ENCODE measurements around the gene DNAJC7. TPM values are rescaled to one million over a fixed set of nuclear protein-coding genes. Genes with fewer than 3 reads are reported as not detected.
"Not testable (repeated sequence)": the region's sequence is repeated elsewhere in the genome, so short reads cannot be mapped to it uniquely, and the experiment has no call there.

The DNAJC7 gene
- total RNA-seq, 1 experiment from 2014 or later, result 130 TPM

DNA sequence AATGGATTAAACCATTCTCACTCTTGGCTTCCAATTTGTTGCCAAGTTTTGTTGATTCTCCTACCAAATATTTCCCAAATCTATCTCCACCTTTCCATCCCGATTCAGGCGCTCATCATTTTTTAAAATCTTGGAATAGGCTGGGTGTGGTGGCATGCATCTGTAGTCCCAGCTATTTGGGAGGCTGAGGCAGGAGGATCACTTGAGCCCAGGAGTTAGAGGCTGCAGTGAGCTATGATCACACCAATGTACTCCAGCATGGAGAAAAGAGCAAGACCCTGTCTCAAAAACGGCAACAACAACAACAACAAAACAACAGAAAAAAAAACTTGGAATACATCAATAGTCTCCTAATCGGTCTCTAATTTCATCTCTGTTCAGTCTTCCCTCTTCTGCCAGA lies 1.7 kb upstream of the DNAJC7 start:
- intact Hi-C loops (cut with micrococcal nuclease), result no loop called here
- H3K27ac Mint-ChIP-seq (ENCODE audit: low read depth, unreplicated experiment), result peak overlapping the region; percentile 99
- CTCF ChIA-PET, result interaction anchor here (0.6 to 1.7 kb wide), 11 partner anchors 10 to 1187 kb away, joined by 3 to 5 read pairs (median 3); partner anchors contain the start of gene RAB5C

DNA sequence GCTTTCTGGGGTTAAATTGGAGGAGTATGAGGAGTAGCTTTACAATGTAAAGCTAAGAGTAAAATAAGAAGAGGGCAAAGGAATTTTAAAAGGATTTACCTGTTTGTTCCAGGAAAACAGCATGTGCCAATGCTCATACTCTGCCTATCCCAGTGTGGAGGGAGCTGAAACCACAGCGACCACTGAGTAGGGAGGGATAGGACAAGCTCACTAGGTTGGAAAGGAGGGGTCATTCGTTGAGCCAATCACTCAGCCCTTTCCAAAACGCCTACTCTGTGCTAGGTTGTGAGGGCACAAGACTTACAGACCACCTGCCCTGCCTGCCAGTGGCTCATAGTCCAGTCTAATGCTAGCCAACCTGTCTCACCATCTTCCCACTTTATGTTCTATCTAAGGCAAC lies 1.1 kb upstream of the DNAJC7 start:
- H3K4me1 Mint-ChIP-seq (ENCODE audit: insufficient read depth, unreplicated experiment), result peaks cover 26% of the 10 kb centered on the region
- ChIA-PET CTCF (interaction anchor here (0.7 to 1.7 kb wide), 13 partner anchors 10 to 174 kb away, joined by 3 to 11 read pairs (median 3); no protein-coding TSS in a partner anchor), POLR2A (interaction anchor here (0.5 to 6.8 kb wide), 23 partner anchors 8 to 738 kb away, joined by 3 to 138 read pairs (median 4); partner anchors contain the start of genes ACLY, CAVIN1, CNP and DHX58)
- no TSS peak for BruUV-seq (replicated peaks)
- H3K27me3 Mint-ChIP-seq (ENCODE audit: insufficient read depth, unreplicated experiment), result no peaks in the 10 kb centered on the region
- intact Hi-C loops (cut with micrococcal nuclease), result no loop called here
- no peak for DNase-seq (ENCODE audit: unreplicated experiment)
- TF ChIP-seq, protein P1, sequence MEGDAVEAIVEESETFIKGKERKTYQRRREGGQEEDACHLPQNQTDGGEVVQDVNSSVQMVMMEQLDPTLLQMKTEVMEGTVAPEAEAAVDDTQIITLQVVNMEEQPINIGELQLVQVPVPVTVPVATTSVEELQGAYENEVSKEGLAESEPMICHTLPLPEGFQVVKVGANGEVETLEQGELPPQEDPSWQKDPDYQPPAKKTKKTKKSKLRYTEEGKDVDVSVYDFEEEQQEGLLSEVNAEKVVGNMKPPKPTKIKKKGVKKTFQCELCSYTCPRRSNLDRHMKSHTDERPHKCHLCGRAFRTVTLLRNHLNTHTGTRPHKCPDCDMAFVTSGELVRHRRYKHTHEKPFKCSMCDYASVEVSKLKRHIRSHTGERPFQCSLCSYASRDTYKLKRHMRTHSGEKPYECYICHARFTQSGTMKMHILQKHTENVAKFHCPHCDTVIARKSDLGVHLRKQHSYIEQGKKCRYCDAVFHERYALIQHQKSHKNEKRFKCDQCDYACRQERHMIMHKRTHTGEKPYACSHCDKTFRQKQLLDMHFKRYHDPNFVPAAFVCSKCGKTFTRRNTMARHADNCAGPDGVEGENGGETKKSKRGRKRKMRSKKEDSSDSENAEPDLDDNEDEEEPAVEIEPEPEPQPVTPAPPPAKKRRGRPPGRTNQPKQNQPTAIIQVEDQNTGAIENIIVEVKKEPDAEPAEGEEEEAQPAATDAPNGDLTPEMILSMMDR (IDR thresholded peaks at IDR 0.05; ENCODE audit: unreplicated experiment), result no peak
- H3K4me3 Mint-ChIP-seq (ENCODE audit: unreplicated experiment), result peak overlapping the region; percentile 99
- peak overlapping the region; percentile 99 for H3K27ac Mint-ChIP-seq (ENCODE audit: low read depth, unreplicated experiment)
- peaks cover 28% of the 10 kb centered on the region for H3K36me3 Mint-ChIP-seq (ENCODE audit: insufficient read depth, unreplicated experiment)
- H3K9me3 Mint-ChIP-seq (ENCODE audit: unreplicated experiment), result no peaks in the 10 kb centered on the region

More for the DNA sequence above, 1.7 kb upstream of the DNAJC7 start:
- Mint-ChIP-seq H3K36me3 (ENCODE audit: insufficient read depth, unreplicated experiment) (peaks cover 33% of the 10 kb centered on the region), H3K9me3 (ENCODE audit: unreplicated experiment) (no peaks in the 10 kb centered on the region), H3K4me1 (ENCODE audit: insufficient read depth, unreplicated experiment) (peaks cover 24% of the 10 kb centered on the region), H3K4me3 (ENCODE audit: unreplicated experiment) (peak overlapping the region; percentile 99), H3K27me3 (ENCODE audit: insufficient read depth, unreplicated experiment) (no peaks in the 10 kb centered on the region)
- TF ChIP-seq, protein P1 (IDR thresholded peaks at IDR 0.05; ENCODE audit: unreplicated experiment), result no peak
- POLR2A ChIA-PET, result interaction anchor here (1.1 to 6.8 kb wide), 6 partner anchors 10 to 135 kb away, joined by 3 to 138 read pairs (median 6); partner anchors contain the start of genes CNP and ODAD4
- BruUV-seq (replicated peaks), result no TSS peak
- DNase-seq (ENCODE audit: unreplicated experiment), result no peak

DNA sequence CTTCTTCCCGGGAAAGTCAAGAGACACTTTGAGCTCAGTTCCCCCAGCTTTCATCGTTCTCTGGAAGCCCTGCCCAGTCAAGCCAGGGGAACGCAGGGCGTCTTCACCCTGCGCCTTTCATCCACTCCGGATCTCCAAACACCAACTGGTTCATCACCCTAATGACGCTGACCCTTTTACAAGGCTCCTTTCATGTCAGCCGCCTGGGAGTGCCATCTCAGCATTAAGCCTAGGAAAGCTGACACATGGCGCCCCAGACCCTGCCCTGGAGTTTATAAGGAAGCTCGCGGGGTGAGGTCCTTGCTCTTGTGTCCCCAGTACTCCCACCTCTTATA lies 594 bp upstream of the DNAJC7 start:
- Mint-ChIP-seq H3K4me3 (ENCODE audit: unreplicated experiment) (peak overlapping the region; percentile 99), H3K27me3 (ENCODE audit: insufficient read depth, unreplicated experiment) (no peaks in the 10 kb centered on the region), H3K36me3 (ENCODE audit: insufficient read depth, unreplicated experiment) (peaks cover 23% of the 10 kb centered on the region), H3K9me3 (ENCODE audit: unreplicated experiment) (no peaks in the 10 kb centered on the region), H3K4me1 (ENCODE audit: insufficient read depth, unreplicated experiment) (peaks cover 31% of the 10 kb centered on the region), H3K27ac (ENCODE audit: low read depth, unreplicated experiment) (peak overlapping the region; percentile 99)
- no peak for DNase-seq (ENCODE audit: unreplicated experiment)
- ChIA-PET CTCF (interaction anchor here (0.6 to 1.7 kb wide), 14 partner anchors 11 to 218 kb away, joined by 3 to 11 read pairs (median 3); no protein-coding TSS in a partner anchor), POLR2A (interaction anchor here (0.5 to 6.8 kb wide), 35 partner anchors 9 to 756 kb away, joined by 3 to 138 read pairs (median 3); partner anchors contain the start of genes ACLY, CAVIN1, CNP and DHX58)
- BruUV-seq (replicated peaks), result no TSS peak
- TF ChIP-seq, protein P1 (IDR thresholded peaks at IDR 0.05; ENCODE audit: unreplicated experiment), result no peak
- intact Hi-C loops (cut with micrococcal nuclease), result loop anchor here (2.0 kb wide), 1 partner anchor 51 kb away; the partner anchor contains the start of gene CNP

DNA sequence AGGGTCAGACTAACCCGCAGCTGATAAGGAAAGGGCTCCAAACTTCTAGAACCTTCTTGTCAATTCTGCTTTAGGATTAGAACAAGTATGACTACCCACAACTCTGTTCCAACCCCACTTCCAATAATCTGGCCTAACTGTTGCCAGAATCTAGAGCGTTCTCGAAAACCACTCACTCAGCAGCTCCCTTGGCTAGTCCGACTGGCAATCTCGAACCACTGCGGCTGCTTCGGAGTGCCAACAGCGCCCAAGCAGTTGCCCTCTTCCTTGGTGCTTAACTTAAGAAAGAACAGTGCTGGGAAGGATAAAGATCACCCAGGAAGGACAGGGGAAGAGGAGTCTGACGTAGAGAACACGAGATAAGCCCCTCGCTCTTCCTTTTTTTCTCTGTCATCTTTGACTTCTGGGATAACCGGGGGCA lies 818 bp downstream of the DNAJC7 start:
- ChIA-PET CTCF (interaction anchor here (0.5 to 1.4 kb wide), 7 partner anchors 15 to 711 kb away, joined by 3 to 4 read pairs (median 3); no protein-coding TSS in a partner anchor), POLR2A (interaction anchor here (0.5 to 6.8 kb wide), 20 partner anchors 9 to 504 kb away, joined by 3 to 138 read pairs (median 6); partner anchors contain the start of genes ACLY, CNP, DHX58 and EIF1)
- peak; percentile 18 for DNase-seq (ENCODE audit: unreplicated experiment)
- Mint-ChIP-seq H3K4me1 (ENCODE audit: insufficient read depth, unreplicated experiment) (peaks cover 36% of the 10 kb centered on the region), H3K27ac (ENCODE audit: low read depth, unreplicated experiment) (peak overlapping the region; percentile 99), H3K4me3 (ENCODE audit: unreplicated experiment) (peak overlapping the region; percentile 99), H3K9me3 (ENCODE audit: unreplicated experiment) (no peaks in the 10 kb centered on the region), H3K27me3 (ENCODE audit: insufficient read depth, unreplicated experiment) (no peaks in the 10 kb centered on the region), H3K36me3 (ENCODE audit: insufficient read depth, unreplicated experiment) (peaks cover 10% of the 10 kb centered on the region)
- intact Hi-C loops (cut with micrococcal nuclease), result loop anchor here (2.0 kb wide), 1 partner anchor 50 kb away; the partner anchor contains the start of gene CNP
- BruUV-seq (replicated peaks), result no TSS peak
- TF ChIP-seq, protein P1 (IDR thresholded peaks at IDR 0.05; ENCODE audit: unreplicated experiment), result no peak

DNA sequence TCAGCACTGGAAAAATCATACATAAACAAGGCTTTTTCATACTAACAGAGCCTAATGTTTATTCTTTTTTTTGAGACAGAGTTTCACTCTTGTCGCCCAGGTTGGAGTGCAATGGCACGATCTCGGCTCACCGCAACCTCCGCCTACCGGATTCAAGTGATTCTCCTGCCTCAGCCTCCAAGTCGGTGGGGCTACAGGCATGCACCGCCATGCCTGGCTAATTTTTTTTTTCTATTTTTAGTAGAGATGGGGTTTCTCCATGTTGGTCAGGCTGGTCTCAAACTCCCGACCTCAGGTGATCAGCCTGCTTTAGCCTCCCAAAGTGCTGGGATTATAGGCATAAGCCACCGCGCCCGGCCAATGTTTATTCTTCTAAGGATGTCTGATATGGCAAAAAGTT lies 3.5 kb downstream of the DNAJC7 start:
- CTCF ChIA-PET; intact Hi-C loops (cut with micrococcal nuclease); H3K27me3 Mint-ChIP-seq (ENCODE audit: insufficient read depth, unreplicated experiment); H3K27ac Mint-ChIP-seq (ENCODE audit: low read depth, unreplicated experiment); H3K4me3 Mint-ChIP-seq (ENCODE audit: unreplicated experiment); H3K36me3 Mint-ChIP-seq (ENCODE audit: insufficient read depth, unreplicated experiment); H3K9me3 Mint-ChIP-seq (ENCODE audit: unreplicated experiment); BruUV-seq (replicated peaks); DNase-seq (ENCODE audit: unreplicated experiment): not testable (repeated sequence)
- POLR2A ChIA-PET, result interaction anchor here (3.6 kb wide), 1 partner anchor 47 kb away, joined by 11 read pairs; the partner anchor contains the start of gene CNP
- H3K4me1 Mint-ChIP-seq (ENCODE audit: insufficient read depth, unreplicated experiment), result peaks cover 32% of the 10 kb centered on the region

DNA sequence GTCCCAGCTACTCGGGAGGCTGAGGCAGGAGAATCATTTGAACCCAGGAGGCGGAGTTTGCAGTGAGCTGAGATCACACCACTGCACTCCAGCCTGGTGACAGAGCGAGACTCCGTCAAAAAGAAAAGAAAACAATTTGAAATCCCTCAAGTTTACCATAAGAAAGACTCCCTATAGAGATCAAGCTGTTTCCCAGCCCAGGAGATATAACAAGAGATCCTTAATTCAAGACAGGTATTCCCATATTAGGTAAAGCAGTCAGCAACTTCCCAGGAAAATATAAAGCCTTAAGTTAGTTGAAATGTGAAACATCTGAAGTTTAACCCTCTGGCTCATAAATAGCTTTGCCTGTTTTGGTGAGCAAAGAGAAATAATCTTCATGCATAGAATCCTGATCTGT lies 4.9 kb downstream of the DNAJC7 start:
- BruUV-seq (replicated peaks); H3K27me3 Mint-ChIP-seq (ENCODE audit: insufficient read depth, unreplicated experiment); H3K4me3 Mint-ChIP-seq (ENCODE audit: unreplicated experiment); DNase-seq (ENCODE audit: unreplicated experiment); H3K9me3 Mint-ChIP-seq (ENCODE audit: unreplicated experiment); H3K36me3 Mint-ChIP-seq (ENCODE audit: insufficient read depth, unreplicated experiment); intact Hi-C loops (cut with micrococcal nuclease): not testable (repeated sequence)
- POLR2A ChIA-PET, result interaction anchor here (1.2 to 3.6 kb wide), 4 partner anchors 8 to 524 kb away, joined by 3 to 11 read pairs (median 4); partner anchors contain the start of genes CNP, KLHL11 and NAGLU
- peak overlapping the region; percentile 20 for H3K27ac Mint-ChIP-seq (ENCODE audit: low read depth, unreplicated experiment)
- CTCF ChIA-PET, result interaction anchor here (0.6 kb wide), 2 partner anchors 184 to 1498 kb away, joined by 3 to 5 read pairs; no protein-coding TSS in a partner anchor
- H3K4me1 Mint-ChIP-seq (ENCODE audit: insufficient read depth, unreplicated experiment), result peaks cover 24% of the 10 kb centered on the region
